Measurements from ENCODE around the gene WNK4. TPM values are rescaled to one million over a fixed set of nuclear protein-coding genes. Genes with fewer than 3 reads are reported as not detected.

The WNK4 gene

DNA sequence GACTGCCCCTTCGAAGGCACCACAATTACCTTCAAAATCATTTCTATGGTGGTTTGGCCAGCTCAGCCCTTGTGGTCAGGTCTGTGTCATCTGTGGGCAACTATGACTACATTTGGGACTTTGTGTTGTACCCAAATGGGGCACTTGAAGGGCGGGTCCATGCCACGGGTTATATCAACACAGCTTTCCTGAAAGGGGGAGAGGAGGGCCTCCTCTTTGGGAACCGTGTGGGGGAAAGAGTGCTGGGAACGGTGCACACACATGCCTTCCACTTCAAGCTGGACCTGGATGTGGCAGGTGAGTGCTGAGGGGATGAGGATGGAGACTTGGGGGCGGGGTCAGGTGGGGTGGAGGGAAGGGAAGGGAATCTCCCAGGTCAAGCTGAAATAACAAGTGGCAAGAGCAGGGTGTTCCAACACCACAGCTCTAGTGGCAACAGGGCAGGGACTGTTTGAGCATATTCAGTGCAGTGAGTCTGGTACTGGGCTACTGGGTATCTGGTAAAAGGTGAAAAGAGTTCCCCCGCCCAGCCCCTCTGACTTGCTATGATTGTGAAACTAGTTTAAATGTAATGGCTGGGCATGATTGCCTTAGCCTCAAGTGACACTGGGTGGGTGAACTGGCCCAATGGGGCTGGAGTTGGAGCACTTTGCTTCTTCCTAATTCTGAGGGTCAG is 65.6 kb downstream of the WNK4 start:
- no peak overlapping the region for H3K4me3 ChIP-seq (replicated peaks; ENCODE audit: insufficient read depth, low read length)
- no peak for DNase-seq (ENCODE audit: low read depth in 1 of 2, low spot score in 1 of 2)
- TF ChIP-seq, protein P1, sequence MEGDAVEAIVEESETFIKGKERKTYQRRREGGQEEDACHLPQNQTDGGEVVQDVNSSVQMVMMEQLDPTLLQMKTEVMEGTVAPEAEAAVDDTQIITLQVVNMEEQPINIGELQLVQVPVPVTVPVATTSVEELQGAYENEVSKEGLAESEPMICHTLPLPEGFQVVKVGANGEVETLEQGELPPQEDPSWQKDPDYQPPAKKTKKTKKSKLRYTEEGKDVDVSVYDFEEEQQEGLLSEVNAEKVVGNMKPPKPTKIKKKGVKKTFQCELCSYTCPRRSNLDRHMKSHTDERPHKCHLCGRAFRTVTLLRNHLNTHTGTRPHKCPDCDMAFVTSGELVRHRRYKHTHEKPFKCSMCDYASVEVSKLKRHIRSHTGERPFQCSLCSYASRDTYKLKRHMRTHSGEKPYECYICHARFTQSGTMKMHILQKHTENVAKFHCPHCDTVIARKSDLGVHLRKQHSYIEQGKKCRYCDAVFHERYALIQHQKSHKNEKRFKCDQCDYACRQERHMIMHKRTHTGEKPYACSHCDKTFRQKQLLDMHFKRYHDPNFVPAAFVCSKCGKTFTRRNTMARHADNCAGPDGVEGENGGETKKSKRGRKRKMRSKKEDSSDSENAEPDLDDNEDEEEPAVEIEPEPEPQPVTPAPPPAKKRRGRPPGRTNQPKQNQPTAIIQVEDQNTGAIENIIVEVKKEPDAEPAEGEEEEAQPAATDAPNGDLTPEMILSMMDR (IDR thresholded peaks at IDR 0.05; ENCODE audit: insufficient read depth, low read length): no peak
- TF ChIP-seq GABPA (IDR thresholded peaks at IDR 0.05; ENCODE audit: low read depth) (no peak), REST (IDR thresholded peaks at IDR 0.05; ENCODE audit: insufficient replicate concordance, low read depth) (no peak), POLR2AphosphoS5 (IDR thresholded peaks at IDR 0.05; ENCODE audit: low read depth) (no peak), SPI1 (IDR thresholded peaks at IDR 0.05; ENCODE audit: borderline replicate concordance, low read depth) (no peak)
- H3K27ac ChIP-seq (replicated peaks): no peak overlapping the region
- H3K27me3 ChIP-seq (ENCODE audit: insufficient read depth, poor library complexity, severe bottlenecking): no peaks in the 10 kb centered on the region

Small RNA genes within 50 kb of the gene (microRNA-seq; reads per million reads assigned to microRNA genes)
- gene MIR6781: not detected
